GM21786 (cell line): ENCODE results near the gene HECW1.
"Not testable (repeated sequence)": the region's sequence is repeated elsewhere in the genome, so short reads cannot be mapped to it uniquely, and the experiment has no call there.

Experiments used
- ATAC-seq: cut with Tn5 transposase; IDR thresholded peaks from one replicate; pipeline ENCODE4 v1.9.1; 2021; ENCODE audit not compliant: unreplicated experiment

HECW1 gene

DNA sequence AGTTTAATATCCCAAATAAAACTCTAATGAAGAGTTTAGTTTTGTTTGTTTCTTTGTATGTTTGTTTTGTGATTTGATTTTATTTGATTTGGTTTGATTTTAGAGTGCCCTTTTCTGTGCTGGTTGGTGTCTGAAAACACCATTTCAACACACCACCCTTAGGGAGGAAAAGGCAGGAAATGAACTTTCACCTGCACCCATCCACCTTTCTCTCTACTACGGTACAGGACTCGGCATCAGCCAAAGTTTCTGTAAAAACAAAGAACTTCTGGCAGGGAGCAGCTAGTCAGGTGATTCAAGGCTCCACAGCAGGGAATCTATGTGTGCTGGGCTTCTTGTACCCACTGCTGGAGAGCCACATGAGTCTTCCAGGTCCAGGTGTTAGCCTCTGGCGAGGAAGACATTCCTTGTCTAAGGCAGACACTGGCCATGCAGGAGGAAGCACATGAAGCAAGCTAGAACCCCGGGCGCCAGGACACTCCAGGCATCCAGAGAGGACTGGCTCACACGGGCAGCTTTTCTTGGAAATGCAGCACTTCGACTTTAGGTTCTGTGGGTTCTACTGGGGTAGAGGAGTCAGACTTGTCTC lies 448.4 kb downstream of the HECW1 start:
- ATAC-seq: no peak

DNA sequence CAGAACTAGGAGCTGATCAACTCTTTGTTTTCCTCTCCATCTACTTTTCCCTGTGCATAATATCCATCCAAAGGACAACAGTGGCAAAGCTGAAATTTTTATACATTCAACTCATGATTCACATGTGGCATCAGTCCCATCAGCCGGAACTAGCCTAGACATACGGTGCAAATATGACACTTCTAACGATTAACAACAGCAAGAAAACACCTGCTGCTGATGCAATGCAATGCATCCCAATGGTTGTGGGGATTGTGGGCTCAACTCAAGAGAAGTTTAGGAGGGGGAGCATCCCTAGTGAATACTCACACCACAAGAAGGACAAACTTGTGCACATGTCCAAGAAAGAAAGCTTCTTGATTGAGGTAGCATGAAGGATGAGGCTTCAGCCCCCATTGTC lies 449.9 kb downstream of the HECW1 start:
- ATAC-seq: no peak

DNA sequence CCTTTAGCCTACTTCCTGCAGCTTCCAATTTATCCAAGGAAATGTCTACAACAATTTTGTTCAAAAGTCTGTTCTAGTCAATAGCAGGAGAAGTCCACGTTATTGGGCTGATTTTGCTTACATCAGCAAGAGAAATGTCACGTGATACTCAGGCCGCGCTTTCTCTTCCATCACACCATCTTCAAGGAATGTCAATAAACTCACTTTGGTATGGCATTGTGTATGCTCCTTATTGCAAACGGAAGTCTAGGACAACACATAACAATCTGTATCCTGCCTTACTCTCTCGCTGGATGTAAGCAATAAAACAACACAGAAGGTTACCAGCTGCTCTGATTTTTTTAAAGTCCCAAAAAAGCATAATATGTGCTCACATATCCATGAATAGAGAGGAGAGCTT lies 453.3 kb downstream of the HECW1 start:
- no peak for ATAC-seq

DNA sequence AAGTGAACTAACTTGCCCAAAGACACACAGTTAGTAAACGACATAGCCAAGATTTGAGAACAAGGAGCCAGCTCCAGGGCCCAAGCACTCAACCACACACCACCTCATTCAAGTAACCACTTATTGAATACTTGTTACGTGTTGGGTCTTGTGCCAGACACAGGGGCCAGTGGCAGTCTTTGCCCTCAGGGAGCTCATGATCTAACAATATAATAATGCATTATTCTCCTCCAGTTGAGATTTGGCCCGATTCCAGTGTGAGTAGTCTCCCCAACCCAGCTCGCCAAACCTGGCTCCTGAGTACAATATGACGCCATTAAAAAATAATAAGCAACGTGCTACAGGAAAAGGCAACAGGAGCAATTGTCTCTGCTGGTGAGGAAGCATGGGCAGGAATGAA lies 456.1 kb downstream of the HECW1 start:
- ATAC-seq: no peak

DNA sequence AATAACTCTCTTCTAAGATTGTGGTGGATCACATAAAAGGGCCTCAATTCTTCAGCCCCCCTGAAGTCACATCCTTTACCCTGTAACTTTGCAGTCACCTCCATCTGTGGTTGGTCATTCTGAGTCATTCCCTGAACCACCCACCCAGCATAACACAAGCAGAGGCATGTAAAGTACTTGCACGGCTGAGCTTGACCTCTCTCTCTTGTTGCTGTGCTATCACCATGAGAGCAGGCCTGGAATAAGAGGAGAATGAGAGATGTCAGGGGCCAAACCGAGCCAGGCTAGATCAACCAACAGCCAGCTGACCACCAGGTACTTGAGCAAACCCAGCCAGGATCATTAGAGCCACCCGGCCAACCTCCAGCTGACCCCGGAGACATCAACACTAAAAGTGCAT lies 457.0 kb downstream of the HECW1 start:
- peak; percentile 61 for ATAC-seq

DNA sequence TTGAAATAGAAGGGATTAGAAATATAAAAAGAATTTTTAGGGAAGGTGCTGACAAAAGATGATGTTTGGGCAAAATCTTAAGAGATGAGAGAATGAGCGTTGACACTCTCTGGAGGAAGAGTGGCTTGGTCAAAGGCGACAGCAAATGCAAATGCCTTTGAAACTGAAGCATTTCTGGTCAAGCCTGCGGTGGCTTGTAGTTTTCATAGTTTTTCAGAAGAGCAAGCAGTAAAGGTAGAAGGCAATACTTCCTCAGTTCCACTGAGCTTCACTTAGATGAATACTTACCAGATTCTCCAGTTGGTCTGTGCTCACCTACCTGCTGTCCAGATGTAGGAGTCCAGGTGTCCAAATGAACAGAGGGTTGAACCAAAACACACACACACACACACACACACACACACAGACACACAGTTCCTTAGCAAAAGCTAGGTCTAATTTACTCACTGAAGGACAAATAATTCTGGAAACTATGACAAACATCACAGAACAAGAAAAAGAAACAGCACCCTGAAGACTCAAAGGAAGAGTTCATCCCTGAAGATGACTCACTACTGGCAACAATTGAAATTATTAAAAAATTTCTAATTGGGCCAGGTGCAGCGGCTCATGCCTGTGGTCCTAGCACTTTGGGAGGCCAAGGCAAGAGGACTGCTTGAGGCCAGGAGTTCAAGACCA lies 458.4 kb downstream of the HECW1 start:
- ATAC-seq: peak; percentile 71

DNA sequence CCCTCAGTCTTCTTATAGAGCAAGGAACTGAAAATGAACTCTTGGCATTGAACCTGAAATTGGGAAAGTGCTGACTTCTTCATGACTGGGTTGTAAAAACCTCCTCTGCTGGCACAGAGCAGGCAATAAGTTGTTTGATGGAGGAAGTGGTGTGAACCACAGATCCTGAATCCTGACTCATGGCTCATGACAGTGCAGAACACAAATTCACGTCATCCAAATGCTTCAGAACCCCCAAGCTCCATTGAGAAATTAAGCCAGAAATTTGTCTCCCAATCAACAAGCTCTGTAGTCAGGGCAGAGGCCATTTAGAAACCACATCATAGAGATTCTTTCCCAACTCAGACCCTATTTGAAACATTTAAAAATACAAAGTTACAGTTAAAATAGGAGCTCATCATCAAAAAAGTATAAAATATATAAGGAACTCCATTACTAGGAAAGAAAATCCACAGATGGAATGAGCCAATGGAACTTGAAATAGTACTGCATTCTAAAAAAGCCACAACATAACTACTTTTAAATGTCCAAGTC lies 460.1 kb downstream of the HECW1 start:
- ATAC-seq: no peak

DNA sequence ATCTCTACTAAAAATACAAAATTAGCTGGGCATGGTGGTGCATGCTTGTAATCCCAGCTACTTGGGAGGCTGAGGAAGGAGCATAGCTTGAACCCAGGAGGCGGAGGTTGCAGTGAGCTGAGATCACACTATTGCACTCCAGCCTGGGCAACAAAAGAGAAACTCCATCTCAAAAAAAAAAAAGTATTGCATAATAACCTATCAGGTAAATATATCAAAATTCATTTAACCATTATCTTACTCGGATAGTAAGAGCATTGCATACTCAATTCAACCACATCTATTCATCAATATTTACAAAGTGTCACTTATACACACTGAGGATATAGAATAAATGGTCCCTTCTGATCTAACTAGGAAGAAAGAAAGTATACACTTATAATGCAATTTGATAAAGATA lies 461.4 kb downstream of the HECW1 start:
- ATAC-seq: not testable (repeated sequence)

DNA sequence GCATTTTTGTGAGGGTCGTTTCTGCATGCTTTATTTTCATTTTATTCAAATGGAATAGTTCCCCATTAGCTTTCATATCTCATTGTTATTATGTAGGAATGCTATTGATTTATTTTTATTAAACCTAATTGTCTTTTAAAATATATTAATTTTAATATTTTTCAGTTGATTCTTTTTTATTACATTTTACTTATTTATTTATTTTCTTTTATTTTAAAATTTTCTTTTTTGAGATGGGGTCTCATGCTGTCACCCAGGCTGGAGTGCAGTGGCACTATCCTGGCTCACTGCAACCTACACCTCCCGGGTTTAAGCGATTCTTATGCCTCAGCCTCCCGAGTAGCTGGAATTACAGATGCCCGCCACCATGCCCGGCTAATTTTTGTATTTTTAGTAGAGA lies 463.1 kb downstream of the HECW1 start:
- no peak for ATAC-seq

DNA sequence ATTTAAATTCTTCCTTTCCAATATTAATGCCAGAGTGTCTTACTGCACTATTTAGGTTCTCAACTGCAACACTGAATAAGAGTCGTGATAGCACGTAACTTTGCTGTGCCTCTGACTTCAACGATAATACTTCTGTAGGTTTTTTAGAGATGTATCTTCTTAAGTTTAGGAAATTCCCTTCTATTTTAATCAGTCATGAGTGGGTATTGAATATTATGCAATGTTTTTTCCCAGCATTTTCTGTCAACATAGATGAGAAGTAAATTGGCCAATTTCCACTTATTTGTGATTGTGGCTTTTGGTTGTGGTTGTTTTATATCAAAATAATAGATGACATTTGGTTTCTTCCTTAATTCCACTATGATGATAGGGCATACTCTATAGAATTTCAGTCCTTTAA lies 463.8 kb downstream of the HECW1 start:
- ATAC-seq: no peak

DNA sequence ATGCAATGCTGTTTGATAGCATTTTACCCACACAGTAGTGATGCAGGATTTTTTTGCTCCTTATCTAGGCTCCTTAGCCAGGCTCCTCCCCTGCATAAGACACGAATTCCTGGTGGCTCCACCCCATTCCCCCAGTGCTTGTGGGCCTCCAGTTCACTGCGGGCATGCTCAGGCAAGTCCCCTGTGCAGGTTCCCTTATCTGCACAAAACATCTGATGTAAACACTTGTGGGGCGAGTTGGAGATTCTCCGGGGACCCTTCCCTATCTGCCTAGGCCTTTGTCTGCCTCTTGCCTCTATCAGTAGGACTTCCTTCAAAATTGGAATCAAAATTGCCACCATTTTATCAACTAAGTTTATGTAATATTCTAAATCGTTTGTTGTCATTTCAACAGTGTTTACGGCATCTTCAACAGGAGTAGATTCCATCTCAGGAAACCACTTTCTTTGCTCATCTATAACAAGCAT lies 465.1 kb downstream of the HECW1 start:
- no peak for ATAC-seq

DNA sequence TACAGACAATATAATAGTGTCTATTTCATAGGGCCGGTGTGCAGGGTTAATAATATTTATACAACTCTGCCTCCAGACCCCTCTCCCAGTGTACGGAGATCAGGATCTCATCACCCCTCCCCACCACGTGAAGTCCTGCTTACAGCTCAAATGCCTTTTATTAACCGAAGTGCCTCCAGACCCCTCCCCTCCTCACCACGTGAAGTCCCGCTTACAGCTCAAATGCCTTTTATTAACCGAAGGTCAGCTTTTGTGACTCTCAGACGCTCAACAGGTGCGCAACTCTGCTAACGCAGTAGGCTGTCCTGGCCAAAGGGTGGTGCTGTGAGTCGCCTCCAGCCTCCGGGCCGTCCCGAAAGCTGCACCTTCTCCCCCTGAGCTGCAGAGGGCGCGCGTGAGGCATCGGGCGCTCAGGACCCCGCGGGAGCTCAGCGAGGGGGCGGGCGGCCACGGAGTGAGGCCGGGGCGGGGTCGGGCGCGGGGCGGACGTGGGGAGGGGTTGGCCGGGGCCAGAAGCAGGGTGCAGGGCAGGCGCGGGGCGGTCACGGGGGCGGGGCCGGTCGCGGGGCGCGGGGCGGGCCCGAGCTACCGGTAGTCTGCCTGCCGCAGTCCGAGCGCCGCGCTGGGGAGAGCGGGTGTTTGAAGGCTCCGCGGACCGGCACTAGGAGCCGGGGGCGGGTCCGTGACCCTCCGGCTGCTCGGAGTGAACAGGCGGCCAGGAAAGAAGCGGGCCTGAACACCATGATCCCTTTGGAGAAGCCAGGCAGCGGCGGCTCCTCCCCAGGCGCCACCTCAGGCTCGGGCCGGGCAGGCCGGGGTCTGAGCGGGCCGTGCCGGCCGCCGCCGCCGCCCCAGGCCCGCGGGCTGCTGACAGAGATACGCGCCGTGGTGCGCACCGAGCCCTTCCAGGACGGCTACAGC lies 470.3 kb downstream of the HECW1 start, which contains the start of gene STK17A:
Gene STK17A (plus strand): TSS at position 606 of the 921 bp plus-strand sequence. CDS start 136 bp downstream, at position 742.
- peak; percentile 61 for ATAC-seq

DNA sequence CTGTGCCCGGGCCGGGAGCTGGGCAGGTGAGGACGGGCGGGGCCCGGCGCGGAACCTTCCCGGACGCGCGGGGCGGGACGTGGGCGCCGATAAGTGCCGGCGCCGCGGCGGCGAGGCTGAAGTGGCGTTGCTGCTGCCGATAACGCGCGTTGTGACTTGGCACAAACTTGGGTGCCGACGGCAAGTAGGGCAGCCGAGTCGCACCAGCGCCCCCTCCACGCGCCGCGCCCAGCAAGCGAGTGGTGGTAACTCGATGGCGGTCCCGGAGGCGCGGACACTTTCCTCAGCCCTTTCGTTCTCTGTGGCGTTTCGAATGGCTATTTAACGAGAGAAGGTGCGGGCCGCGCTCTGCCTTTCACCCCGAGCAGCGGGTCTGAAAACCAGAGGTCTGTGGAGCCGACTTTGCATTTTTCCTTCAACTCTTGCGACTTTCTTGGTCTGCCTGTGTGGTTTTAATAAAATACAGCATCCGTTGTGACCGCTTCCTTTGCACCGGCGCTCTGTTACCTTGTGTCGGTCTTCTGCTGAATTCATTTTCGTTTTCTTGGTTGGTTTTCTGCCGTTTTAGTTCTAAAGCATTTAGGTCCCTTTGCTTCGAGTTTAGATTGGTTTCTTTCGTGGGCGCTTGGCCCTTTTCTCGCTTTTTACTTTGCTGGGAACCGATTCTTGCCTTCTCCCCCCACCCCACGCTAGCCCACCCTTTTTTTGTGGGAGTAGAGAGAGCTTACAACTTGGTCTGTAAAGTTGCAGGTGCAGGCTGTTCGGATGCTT lies 471.2 kb downstream of the HECW1 start:
- ATAC-seq: peak; percentile 15

DNA sequence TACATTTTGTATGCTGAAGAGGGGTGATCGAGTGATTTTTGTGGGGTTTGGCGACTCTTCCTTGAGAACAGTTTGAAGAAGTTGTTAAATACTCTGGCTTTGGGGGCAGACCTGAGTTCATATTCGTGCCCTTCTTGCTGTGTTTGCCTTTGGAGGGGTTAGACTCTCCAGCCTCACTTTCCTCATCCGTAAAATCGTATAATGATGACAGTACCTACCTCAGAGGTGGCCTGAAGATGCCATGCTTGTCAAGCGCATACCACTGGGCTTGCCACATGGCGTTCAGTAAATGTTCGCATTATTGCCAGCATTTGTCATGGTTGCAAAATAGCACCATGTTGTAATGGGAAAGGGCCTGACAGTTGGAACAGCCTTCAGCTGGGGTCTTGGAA lies 471.7 kb downstream of the HECW1 start:
- no peak for ATAC-seq

DNA sequence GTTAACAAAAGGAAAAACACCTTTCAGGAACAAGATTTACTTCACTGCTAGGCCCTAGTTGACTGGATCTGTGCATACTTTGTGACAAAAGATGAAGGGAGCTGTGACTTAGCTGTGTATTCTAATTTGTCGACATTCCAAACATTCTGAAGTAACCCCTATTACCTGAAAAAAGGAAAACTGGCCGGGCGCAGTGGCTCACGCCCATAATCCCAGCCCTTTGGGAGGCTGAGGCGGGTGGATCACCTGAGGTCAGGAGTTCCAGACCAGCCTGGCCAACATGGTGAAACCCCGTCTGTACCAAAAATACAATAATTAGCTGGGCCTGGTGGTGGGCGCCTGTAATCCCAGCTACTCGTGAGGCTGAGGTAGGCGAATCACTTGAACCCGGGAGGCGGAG lies 472.3 kb downstream of the HECW1 start:
- ATAC-seq: not testable (repeated sequence)

DNA sequence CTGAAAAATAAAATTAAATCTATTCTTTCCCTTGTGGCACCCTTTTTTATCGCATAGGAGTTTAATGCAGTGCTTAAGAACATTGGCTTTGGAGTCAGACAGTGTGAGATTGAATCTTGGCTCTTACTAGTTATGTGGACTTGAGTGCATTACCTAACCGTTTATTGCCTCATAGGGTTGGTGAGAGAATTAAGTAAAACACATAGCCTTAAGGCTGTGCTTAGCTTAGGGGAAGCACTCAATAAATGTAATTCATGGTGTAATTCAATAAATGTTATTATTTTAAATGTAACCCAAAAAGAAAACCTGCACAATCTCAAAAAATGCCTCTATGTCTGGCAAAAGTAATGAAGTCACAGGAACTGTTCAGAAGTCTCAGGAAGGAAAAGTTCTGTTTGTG lies 473.1 kb downstream of the HECW1 start:
- no peak for ATAC-seq

DNA sequence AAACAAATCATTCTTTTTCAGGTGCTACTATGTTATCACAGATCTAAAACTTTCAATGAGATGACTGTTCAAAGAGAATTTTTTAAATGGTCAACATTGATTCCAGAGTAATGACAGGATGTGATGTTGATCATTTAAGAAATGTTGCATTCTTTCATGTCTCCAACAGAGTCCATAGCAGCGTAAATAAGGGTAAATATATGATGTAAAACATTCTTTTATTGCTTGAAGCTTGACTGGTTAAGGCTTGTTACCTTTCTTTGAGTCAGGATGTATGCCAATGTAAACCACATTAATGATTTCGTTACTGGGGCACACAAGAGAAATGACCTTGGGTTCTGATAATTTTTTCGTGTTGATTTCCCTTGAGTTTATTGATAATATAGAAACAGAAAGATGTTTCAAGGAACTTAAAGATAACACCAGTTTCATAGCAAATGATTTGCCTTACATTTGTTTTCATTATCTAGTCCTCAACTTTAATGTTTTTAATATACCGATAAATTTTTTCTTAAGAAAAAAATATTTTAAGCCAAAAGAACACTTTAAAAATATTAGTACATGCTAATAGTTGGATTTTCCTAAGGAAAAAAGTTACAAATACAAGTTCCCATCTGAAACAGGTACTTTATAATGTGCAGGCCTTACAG lies 473.9 kb downstream of the HECW1 start:
- no peak for ATAC-seq

DNA sequence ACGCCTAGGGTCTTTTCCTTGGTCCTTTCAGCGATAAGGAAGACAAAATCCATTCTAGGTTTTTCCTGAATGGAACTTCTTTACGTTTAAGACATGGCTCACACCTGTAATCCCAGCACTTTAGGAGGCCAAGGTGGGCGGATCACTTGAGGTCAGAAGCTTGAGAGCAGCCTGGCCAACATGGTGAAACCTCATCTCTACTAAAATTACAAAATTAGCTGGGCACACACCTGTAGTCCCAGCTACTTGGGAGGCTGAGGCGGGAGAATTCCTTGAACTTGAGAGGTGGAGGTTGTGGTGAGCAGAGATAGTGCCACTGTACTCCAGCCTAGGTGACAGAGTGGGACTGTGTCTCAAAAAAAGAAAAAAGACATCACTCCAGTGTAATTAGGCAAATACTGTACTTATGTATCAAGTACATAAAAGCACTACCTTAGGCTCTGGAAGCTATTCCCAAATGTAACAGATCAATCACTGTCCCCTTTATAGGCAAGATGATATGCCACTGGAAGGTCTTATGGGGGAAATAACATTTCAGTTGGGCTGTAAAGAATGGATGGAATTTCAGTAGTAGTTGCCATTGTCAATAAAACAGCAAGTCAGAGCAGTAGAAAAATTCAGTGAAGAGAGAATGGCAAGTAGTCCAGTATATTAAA lies 476.2 kb downstream of the HECW1 start:
- no peak for ATAC-seq

DNA sequence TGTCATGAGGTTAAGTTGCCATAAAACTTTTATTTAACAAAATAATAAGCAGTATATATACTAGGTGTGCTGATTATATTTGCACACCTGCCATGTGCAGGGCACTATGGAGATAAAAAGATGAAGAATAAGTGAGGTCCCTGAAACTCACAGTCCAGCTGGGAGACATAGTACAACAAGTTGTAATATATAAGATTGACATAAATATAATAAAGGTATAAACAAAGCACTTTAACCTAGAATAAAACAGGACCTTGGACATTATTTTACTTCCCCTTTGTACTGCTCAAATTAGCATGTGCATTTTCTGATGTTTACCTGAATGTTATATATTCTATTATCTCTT lies 476.7 kb downstream of the HECW1 start:
- ATAC-seq: no peak

DNA sequence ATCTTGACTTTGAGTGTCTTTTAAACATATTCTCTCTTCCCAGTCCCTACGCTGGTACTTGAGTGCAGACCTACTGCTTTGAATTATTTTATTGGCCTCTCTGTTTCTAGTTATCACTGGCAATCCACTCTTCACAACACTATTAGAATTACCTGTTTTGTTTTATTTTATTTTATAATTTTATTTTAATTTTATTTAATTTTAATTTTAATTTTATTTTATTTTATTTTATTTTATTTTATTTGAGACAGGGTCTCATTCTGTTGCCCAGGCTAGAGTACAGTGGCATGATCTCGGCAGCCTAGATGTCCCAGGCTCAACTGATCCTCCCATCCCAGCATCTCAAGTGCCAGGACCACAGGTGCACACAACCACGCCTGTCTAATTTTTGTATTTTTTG lies 477.3 kb downstream of the HECW1 start:
- no peak for ATAC-seq
